GM06990 (cell line): ENCODE measurements around the gene FNIP1.

Source experiments
- DNase-seq: peaks from one replicate; pipeline ENCODE4 v3.0.0-alpha.2; 2011; ENCODE audit not compliant: insufficient read length; ENCODE audit errors: extremely low read depth
- H3K27me3 ChIP-seq: replicated peaks from 2 replicates; pipeline ENCODE4 v1.6.0; 2011; ENCODE audit warnings: low read length; ENCODE audit not compliant: control insufficient read depth, insufficient read depth
- H3K36me3 ChIP-seq: 2 replicates; pipeline ENCODE4 v1.5.1; 2011; ENCODE audit warnings: low read length; ENCODE audit not compliant: control insufficient read depth, insufficient read depth
- H3K4me3 ChIP-seq: replicated peaks from 2 replicates; pipeline ENCODE4 v1.5.1; 2011; ENCODE audit warnings: low read depth, mild to moderate bottlenecking, control low read depth, low read length
- TF ChIP-seq, protein P1 (sequence below): IDR thresholded peaks from 2 replicates; pipeline ENCODE4 v1.5.1; 2011; ENCODE audit warnings: low read length, control low read depth, mild to moderate bottlenecking, inconsistent platforms; ENCODE audit not compliant: insufficient read depth, poor library complexity, severe bottlenecking

FNIP1 gene

DNA sequence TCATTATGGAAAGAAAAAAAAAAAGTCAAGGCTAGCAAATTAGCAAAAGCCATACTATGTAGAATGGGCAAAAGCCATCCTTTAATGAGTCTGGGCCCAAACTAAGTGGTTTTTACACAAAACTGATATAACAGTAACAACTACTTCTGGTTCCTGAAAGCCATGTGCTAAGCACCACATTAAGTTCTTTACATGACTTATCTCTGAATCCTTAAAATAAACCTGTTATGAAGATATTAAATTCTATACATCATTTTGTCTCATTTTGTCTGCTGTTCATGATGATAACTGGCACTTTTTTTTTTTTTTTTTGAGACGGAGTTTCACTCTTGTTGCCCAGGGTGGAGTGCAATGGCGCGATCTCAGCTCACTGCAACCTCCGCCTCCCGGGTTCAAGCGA is 5.0 kb downstream of the FNIP1 start:
- no peak for DNase-seq
- no peaks in the 10 kb centered on the region for H3K27me3 ChIP-seq
- no peaks in the 10 kb centered on the region for H3K36me3 ChIP-seq
- no peak overlapping the region for H3K4me3 ChIP-seq
- TF ChIP-seq, protein P1, sequence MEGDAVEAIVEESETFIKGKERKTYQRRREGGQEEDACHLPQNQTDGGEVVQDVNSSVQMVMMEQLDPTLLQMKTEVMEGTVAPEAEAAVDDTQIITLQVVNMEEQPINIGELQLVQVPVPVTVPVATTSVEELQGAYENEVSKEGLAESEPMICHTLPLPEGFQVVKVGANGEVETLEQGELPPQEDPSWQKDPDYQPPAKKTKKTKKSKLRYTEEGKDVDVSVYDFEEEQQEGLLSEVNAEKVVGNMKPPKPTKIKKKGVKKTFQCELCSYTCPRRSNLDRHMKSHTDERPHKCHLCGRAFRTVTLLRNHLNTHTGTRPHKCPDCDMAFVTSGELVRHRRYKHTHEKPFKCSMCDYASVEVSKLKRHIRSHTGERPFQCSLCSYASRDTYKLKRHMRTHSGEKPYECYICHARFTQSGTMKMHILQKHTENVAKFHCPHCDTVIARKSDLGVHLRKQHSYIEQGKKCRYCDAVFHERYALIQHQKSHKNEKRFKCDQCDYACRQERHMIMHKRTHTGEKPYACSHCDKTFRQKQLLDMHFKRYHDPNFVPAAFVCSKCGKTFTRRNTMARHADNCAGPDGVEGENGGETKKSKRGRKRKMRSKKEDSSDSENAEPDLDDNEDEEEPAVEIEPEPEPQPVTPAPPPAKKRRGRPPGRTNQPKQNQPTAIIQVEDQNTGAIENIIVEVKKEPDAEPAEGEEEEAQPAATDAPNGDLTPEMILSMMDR = no peak

DNA sequence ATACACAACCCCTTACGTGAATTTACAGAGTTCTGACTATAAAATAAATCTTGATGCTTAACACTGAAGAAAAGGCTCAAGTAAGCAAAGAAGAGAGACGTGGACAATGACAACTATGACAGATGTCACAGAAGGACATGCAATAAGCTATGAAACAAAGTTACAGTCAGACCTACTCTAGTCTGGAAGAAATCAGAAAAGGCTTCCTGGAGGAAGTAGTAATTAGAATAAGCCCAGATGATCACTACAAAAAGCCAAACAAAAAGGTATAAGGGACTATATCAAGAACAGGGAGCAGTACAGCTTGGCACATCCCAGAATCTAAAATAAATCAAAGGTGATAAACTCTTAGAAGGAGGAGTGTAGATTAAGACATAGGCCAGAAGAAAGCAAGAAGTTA is 6.3 kb downstream of the FNIP1 start:
- TF ChIP-seq, protein P1 = no peak
- H3K27me3 ChIP-seq = no peaks in the 10 kb centered on the region
- H3K4me3 ChIP-seq = no peak overlapping the region
- DNase-seq = no peak
- H3K36me3 ChIP-seq = no peaks in the 10 kb centered on the region

DNA sequence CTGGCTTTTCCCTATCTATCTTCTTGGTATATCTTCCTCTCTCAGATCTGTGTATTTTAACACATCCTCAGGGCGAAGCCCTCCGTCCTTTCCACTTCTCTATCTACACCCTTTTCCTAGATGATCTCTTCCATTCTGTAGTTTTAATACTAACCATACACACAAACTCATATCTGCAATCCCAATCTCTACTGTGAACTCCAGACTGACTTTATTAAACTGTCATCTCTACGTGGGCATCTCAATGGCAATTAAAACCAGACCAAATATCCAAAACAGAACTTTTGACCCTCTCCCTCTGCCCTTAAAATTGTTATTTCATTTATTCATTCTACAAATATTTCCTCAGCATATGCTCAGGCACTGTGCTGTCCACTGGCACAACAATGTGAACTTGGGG is 7.1 kb downstream of the FNIP1 start:
- TF ChIP-seq, protein P1 = no peak
- no peaks in the 10 kb centered on the region for H3K36me3 ChIP-seq
- DNase-seq = no peak
- H3K4me3 ChIP-seq = no peak overlapping the region
- H3K27me3 ChIP-seq = no peaks in the 10 kb centered on the region

DNA sequence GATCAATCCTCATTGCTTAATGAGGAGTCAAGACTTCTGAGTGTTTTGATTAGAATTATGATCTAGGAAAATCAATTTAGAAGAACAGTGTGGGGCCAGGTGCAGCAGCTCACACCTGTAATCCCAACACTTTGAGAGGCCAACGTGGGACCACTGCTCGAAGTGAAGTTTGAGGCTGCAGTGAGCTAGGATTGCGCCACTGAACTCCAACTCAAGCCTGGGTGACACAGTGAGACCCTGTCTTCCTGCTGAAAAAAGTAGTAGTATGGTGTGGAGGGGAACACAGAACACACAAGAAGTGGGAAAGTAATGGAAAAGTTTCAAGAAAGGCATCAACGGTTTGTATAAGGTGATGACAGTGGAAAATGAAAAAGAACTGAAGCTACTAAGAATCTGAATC is 9.1 kb downstream of the FNIP1 start:
- TF ChIP-seq, protein P1 = no peak
- H3K36me3 ChIP-seq = no peaks in the 10 kb centered on the region
- no peak overlapping the region for H3K4me3 ChIP-seq
- H3K27me3 ChIP-seq = no peaks in the 10 kb centered on the region
- DNase-seq = no peak

DNA sequence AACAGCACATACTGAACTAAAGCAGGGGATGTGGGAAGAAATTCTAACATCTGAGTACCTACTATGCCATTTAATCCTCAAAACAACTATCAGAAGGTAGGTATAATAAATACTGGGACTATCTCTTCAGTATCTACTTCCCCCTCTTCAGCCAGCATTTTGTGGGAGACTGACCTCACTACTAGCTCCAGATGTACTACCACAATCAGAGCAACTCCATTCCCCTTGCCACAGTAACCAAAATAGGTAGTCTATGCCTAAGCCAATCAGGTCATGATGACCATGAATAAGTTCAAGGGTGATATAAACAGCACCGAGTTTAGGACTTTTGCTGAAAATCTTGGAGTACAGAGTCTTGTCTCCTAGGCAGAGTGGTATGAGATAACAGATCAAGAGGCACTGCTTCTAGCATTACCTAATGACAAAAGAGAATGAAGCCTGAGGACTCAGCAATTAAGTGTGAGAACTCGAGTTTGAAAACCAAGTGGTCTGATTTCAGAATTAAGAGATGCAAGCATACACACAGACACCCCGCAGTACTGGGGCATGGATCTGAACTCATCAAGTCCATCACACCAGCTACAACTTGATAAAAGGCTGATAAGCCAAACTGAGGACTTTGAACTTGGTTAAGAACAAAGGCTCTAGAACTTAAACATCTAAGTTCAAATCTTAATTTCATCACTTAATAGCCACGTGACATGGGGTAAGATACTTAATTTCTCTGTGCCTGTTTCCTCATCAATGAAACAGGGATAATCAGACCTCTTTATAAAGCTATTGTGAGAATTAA is 9.7 kb downstream of the FNIP1 start:
- H3K36me3 ChIP-seq = no peaks in the 10 kb centered on the region
- TF ChIP-seq, protein P1 = no peak
- H3K27me3 ChIP-seq = no peaks in the 10 kb centered on the region
- DNase-seq = no peak
- H3K4me3 ChIP-seq = no peak overlapping the region
